Measurements from ENCODE around the gene THOC6.

THOC6 gene

GRCh38 chr16:2990891-2991290 lies 32.9 kb upstream of the THOC6 start (continued):
- TF ChIP-seq ZBTB10 (tag by site-specific recombination; IDR thresholded peaks at IDR 0.05) = no peak
- no peak for TF ChIP-seq ZNF571 (tag by site-specific recombination; IDR thresholded peaks at IDR 0.05)
- no peak for TF ChIP-seq ZSCAN30 (tag by site-specific recombination; IDR thresholded peaks at IDR 0.05)
- no peak for TF ChIP-seq TCF7L2 (IDR thresholded peaks at IDR 0.05; ENCODE audit: borderline replicate concordance, low read depth, low read length)

- no peak for TF ChIP-seq ZNF19 (tag by site-specific recombination; IDR thresholded peaks at IDR 0.05; ENCODE audit: low read depth)
- no peak for TF ChIP-seq ZNF692 (tag by site-specific recombination; IDR thresholded peaks at IDR 0.05)
- TF ChIP-seq ZNF518A (tag by site-specific recombination; conservative IDR thresholded peaks at IDR 0.05; ENCODE audit: low read depth) = no peak
- no peak for TF ChIP-seq ZNF621 (tag by site-specific recombination; IDR thresholded peaks at IDR 0.05)
- no peak for TF ChIP-seq ZNF391 (tag by site-specific recombination; IDR thresholded peaks at IDR 0.05; ENCODE audit: borderline replicate concordance, low read depth)
- TF ChIP-seq ZNF221 (tag by site-specific recombination; IDR thresholded peaks at IDR 0.05; ENCODE audit: borderline replicate concordance) = no peak
- TF ChIP-seq MYNN (tag by site-specific recombination; IDR thresholded peaks at IDR 0.05; ENCODE audit: borderline replicate concordance) = no peak
- TF ChIP-seq ZNF37A (tag by site-specific recombination; IDR thresholded peaks at IDR 0.05) = no peak
- CTCF ChIA-PET = interaction anchor here (0.9 to 1.6 kb wide), 3 partner anchors 12 to 40 kb away, joined by 3 to 4 read pairs (median 3); no protein-coding TSS in a partner anchor
- POLR2A ChIA-PET = interaction anchor here (1.0 kb wide), 1 partner anchor 115 kb away, joined by 4 read pairs; no protein-coding TSS in a partner anchor
- H3K4me3 ChIP-seq (ENCODE audit: low read depth, low read length) = no peak overlapping the region
- H3K27ac ChIP-seq (ENCODE audit: extremely low read depth, low read depth, low read length) = no peak overlapping the region
- H3K4me1 ChIP-seq (ENCODE audit: control insufficient read depth, insufficient read depth, low read length) = no peaks in the 10 kb centered on the region; the same call in 1 of the 2 replicates
- H3K36me3 ChIP-seq (ENCODE audit: control insufficient read depth in 2 of 2, insufficient read depth in 1 of 2, low read length in 2 of 2) = no peaks in the 10 kb centered on the region
- no peaks in the 10 kb centered on the region for H3K9me3 ChIP-seq (ENCODE audit: control insufficient read depth, insufficient read depth, low read depth, low read length)
Measured at GRCh38 chr16:2991566-2992261, 32.1 kb upstream of the THOC6 start.

Measured in HEK293 (cell line).